Trophoblast cell (in vitro differentiated cells and primary cell): ENCODE data around the gene TESK2.

Experiments
- DNase-seq, 2 donors: peaks; one replicate each; pipeline ENCODE4 v3.0.0-alpha.2; 2016
- H2AFZ ChIP-seq: 2 replicates; pipeline ENCODE4 v1.6.1; 2013; ENCODE audit warnings: low read length, moderate library complexity, mild to moderate bottlenecking; ENCODE audit not compliant: insufficient read depth, poor library complexity
- H2AK5ac ChIP-seq: 2 replicates; pipeline ENCODE4 v1.6.1; 2013; ENCODE audit warnings: mild to moderate bottlenecking, low read length
- H2BK120ac ChIP-seq: 2 replicates; pipeline ENCODE4 v1.6.1; 2013; ENCODE audit warnings: low read length, mild to moderate bottlenecking, moderate library complexity; ENCODE audit not compliant: insufficient read depth, poor library complexity
- H2BK12ac ChIP-seq: 2 replicates; pipeline ENCODE4 v1.6.1; 2013; ENCODE audit warnings: mild to moderate bottlenecking, low read length, moderate library complexity
- H2BK5ac ChIP-seq: 2 replicates; pipeline ENCODE4 v1.6.1; 2013; ENCODE audit warnings: low read length, low read depth, moderate library complexity, mild to moderate bottlenecking; ENCODE audit not compliant: poor library complexity
- H3K14ac ChIP-seq: 2 replicates; pipeline ENCODE4 v1.6.1; 2013; ENCODE audit warnings: mild to moderate bottlenecking, low read length
- H3K18ac ChIP-seq: 2 replicates; pipeline ENCODE4 v1.6.1; 2013; ENCODE audit warnings: mild to moderate bottlenecking, low read length
- H3K23ac ChIP-seq: 2 replicates; pipeline ENCODE4 v1.6.1; 2013; ENCODE audit warnings: low read length
- H3K27ac ChIP-seq: 2 replicates; pipeline ENCODE4 v1.5.1; 2013; ENCODE audit warnings: low read depth, mild to moderate bottlenecking, inconsistent platforms, low read length, moderate library complexity
- H3K27me3 ChIP-seq: 2 replicates; pipeline ENCODE4 v1.6.1; 2013; ENCODE audit warnings: inconsistent platforms, mild to moderate bottlenecking, low read length, moderate library complexity; ENCODE audit not compliant: insufficient read depth
- H3K36me3 ChIP-seq, 2 experiments: 1 replicate in 1 of 2; 2 replicates in 1 of 2; pipeline ENCODE4 v1.6.1; 2013; ENCODE audit warnings: low read length in 2 of 2, mild to moderate bottlenecking in 2 of 2, moderate library complexity in 1 of 2; ENCODE audit not compliant: insufficient read depth in 2 of 2, control insufficient read depth in 1 of 2
- H3K4ac ChIP-seq: 2 replicates; pipeline ENCODE4 v1.6.1; 2013; ENCODE audit warnings: low read depth, mild to moderate bottlenecking, low read length, moderate library complexity
- H3K4me1 ChIP-seq, 2 experiments: 1 replicate in 1 of 2; 2 replicates in 1 of 2; pipeline ENCODE4 v1.6.1; 2013; ENCODE audit warnings: low read length in 2 of 2, mild to moderate bottlenecking in 2 of 2, moderate library complexity in 1 of 2; ENCODE audit not compliant: insufficient read depth in 2 of 2, control insufficient read depth in 1 of 2
- H3K4me2 ChIP-seq: 2 replicates; pipeline ENCODE4 v1.6.1; 2013; ENCODE audit warnings: inconsistent platforms, mild to moderate bottlenecking, low read length, moderate library complexity
- H3K4me3 ChIP-seq: 2 replicates; pipeline ENCODE4 v1.5.1; 2013; ENCODE audit warnings: mild to moderate bottlenecking, low read depth, low read length, inconsistent platforms
- H3K79me1 ChIP-seq: one replicate; pipeline ENCODE4 v1.6.1; 2013; ENCODE audit warnings: low read length
- H3K79me2 ChIP-seq: 2 replicates; pipeline ENCODE4 v1.6.1; 2013; ENCODE audit warnings: low read length, mild to moderate bottlenecking; ENCODE audit not compliant: control insufficient read depth, insufficient read depth, poor library complexity
- H3K9ac ChIP-seq: 2 replicates; pipeline ENCODE4 v1.6.1; 2013; ENCODE audit warnings: mild to moderate bottlenecking, low read length
- H3K9me3 ChIP-seq: 2 replicates; pipeline ENCODE4 v1.6.1; 2013; ENCODE audit warnings: low read depth, mild to moderate bottlenecking, control low read depth, inconsistent platforms, low read length; ENCODE audit not compliant: insufficient read depth
- H4K12ac ChIP-seq: 2 replicates; pipeline ENCODE4 v1.6.1; 2013; ENCODE audit warnings: low read depth, mild to moderate bottlenecking, low read length, moderate library complexity
- H4K8ac ChIP-seq: 2 replicates; pipeline ENCODE4 v1.6.1; 2013; ENCODE audit warnings: low read depth, mild to moderate bottlenecking, low read length, moderate library complexity
- H4K91ac ChIP-seq: one replicate; pipeline ENCODE4 v1.6.1; 2013; ENCODE audit warnings: low read depth, mild to moderate bottlenecking, low read length, moderate library complexity
- WGBS: extraction: QIAGEN DNeasy Blood & Tissue Kit; methylation state at CpG from one replicate; pipeline ENCODE4 v1.1.7; 2013; ENCODE audit warnings: missing lambda C conversion rate; ENCODE audit not compliant: insufficient read length, insufficient coverage; ENCODE audit errors: extremely low coverage; 5-methylcytosine and 5-hydroxymethylcytosine counted together

TESK2 gene

DNA sequence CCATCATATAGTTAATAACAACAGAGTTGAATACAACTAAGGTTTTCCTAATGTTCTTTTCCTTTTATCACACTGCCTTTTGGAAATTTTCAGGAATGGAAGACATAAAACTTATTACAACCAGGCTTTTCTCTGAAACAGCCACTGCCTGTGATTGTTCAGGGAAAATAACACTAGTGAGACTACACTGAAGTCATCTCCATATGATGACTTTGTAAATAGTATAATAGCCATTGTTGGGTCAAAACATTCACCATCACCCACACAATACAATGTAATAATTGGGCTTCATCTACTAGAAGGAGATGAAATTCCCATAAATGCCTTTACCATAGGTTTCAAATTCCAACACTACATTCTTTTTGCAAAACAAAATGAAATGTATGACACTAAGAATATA, 5.0 kb downstream of the TESK2 start:
- Histone ChIP-seq H3K4me1 (no peaks in the 10 kb centered on the region), H3K4me3 (no peak overlapping the region), H3K4ac (no peak overlapping the region), H3K79me2 (peaks cover 4% of the 10 kb centered on the region), H3K14ac (no peak overlapping the region), H2BK12ac (no peak overlapping the region), H4K12ac (no peak overlapping the region), H3K27me3 (no peaks in the 10 kb centered on the region), H3K18ac (no peak overlapping the region), H2AK5ac (no peak overlapping the region), H3K23ac (no peak overlapping the region), H3K4me2 (no peak overlapping the region), H2BK120ac (no peak overlapping the region), H3K79me1 (peaks cover 4% of the 10 kb centered on the region), H2AFZ (no peak overlapping the region), H4K91ac (no peak overlapping the region), H4K8ac (no peak overlapping the region), H2BK5ac (no peak overlapping the region), H3K9me3 (no peaks in the 10 kb centered on the region), H3K27ac (no peak overlapping the region), H3K36me3 (no peaks in the 10 kb centered on the region), H3K9ac (no peak overlapping the region)
- DNase-seq, result no peak

DNA sequence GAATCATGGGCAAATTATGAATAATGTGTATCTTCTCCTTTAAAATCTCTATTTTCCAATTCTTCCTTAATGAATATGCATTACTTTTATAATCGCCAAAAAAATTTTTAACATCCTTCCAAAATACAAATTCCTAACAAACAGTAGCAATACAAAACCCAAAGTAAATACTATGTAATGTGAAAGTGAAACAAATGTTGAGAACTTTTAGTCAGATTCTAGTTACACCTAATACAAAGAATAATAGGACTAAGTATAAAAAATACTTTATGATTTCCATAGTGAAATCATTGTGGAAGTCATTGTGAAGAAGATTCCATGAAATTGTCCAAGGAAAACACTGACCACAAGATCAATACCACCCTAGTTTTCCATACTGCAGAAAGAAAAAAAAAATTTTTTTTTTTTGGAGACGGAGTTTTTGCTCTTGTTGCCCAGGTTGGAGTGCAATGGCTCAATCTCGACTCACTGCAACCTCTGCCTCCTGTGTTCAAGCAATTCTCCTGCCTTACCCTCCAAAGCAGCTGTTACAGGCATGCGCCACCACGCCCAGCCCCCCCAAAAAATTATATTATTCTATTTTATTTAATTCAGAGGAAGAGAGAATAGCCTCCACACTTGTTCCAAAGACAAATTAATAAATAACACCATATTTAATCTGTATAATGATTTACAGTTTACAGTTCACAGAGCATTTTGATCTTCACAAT, 11.8 kb downstream of the TESK2 start:
- no peak overlapping the region for H3K23ac ChIP-seq
- H3K27me3 ChIP-seq, result no peaks in the 10 kb centered on the region
- no peak overlapping the region for H3K4me2 ChIP-seq
- H3K4me1 ChIP-seq, result no peaks in the 10 kb centered on the region
- no peak overlapping the region for H2AK5ac ChIP-seq
- H4K8ac ChIP-seq, result no peak overlapping the region
- H2BK5ac ChIP-seq, result no peak overlapping the region
- H2AFZ ChIP-seq, result no peak overlapping the region
- no peaks in the 10 kb centered on the region for H3K36me3 ChIP-seq
- no peak overlapping the region for H3K14ac ChIP-seq
- H3K18ac ChIP-seq, result no peak overlapping the region
- H3K9ac ChIP-seq, result no peak overlapping the region
- no peaks in the 10 kb centered on the region for H3K79me2 ChIP-seq
- no peak overlapping the region for H2BK12ac ChIP-seq
- 100% methylated on average over 1 of the region's 5 CpGs for WGBS
- H3K79me1 ChIP-seq, result no peaks in the 10 kb centered on the region
- H2BK120ac ChIP-seq, result no peak overlapping the region
- H3K27ac ChIP-seq, result no peak overlapping the region
- H3K4ac ChIP-seq, result no peak overlapping the region
- H3K9me3 ChIP-seq, result no peaks in the 10 kb centered on the region
- H4K91ac ChIP-seq, result no peak overlapping the region
- no peak overlapping the region for H4K12ac ChIP-seq
- H3K4me3 ChIP-seq, result no peak overlapping the region
- DNase-seq, result no peak

DNA sequence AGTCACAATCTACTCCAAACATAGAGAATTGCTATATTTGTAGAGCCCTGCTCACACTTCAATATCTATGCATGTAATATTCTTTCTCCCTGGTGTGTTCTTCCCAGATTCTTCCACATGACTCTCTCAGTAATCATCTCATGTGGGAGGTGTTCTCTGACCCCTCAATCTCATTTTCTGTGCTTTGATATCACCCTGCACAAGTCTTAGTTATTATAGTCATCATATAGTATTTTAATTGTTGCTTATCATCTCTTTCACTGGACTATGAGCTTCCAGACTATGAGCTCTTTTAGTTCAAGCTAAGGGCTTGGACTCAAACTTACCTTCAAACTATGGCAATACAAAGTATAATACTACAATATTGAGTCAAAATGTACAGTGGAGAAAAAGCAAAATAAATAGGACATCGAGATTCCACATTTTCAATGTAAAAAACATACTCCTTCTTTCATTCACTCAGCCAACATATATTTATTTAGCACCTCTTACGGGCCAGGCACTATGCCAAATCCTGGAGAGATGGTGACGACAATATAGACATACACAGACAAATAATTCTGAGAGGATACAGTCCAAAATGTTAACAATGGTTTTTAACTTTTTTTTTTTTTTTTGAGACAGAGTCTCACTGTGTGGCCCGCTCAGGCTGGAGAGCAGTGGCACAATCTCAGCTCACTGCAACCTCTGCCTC, 12.7 kb downstream of the TESK2 start:
- Histone ChIP-seq H3K4me1 (no peaks in the 10 kb centered on the region), H3K4me2 (no peak overlapping the region), H3K27me3 (no peaks in the 10 kb centered on the region), H2BK12ac (no peak overlapping the region), H2AFZ (no peak overlapping the region), H2BK120ac (no peak overlapping the region), H3K36me3 (no peaks in the 10 kb centered on the region), H2BK5ac (no peak overlapping the region), H4K8ac (no peak overlapping the region), H3K79me2 (no peaks in the 10 kb centered on the region), H4K91ac (no peak overlapping the region), H3K4ac (no peak overlapping the region), H4K12ac (no peak overlapping the region), H3K27ac (no peak overlapping the region), H2AK5ac (no peak overlapping the region), H3K18ac (no peak overlapping the region), H3K9me3 (no peaks in the 10 kb centered on the region), H3K79me1 (no peaks in the 10 kb centered on the region), H3K4me3 (no peak overlapping the region), H3K9ac (no peak overlapping the region), H3K14ac (no peak overlapping the region), H3K23ac (no peak overlapping the region)
- no CpG with 5 or more reads among the region's 4 CpGs for WGBS
- no peak for DNase-seq

DNA sequence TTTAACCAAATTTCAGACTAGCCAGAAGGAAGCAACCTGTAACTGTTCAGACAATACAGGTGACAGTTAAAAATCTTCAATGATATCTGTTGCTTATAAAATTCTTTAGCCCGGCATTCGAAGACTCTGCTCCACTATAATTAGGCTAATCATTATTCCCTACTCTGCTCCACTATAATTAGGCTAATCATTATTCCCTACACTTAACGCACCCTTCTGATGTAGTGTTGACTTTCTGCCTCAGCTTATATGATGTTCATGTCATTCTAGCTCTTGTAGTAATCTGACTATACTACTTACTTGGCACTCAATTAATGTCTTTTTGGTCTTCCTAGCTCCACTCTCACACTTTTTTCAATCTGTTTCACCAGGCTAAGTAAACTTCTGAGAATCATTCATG, 13.3 kb downstream of the TESK2 start:
- no CpG with 5 or more reads among the region's 3 CpGs for WGBS
- no peak overlapping the region for H2BK120ac ChIP-seq
- no peak overlapping the region for H2AK5ac ChIP-seq
- no peaks in the 10 kb centered on the region for H3K9me3 ChIP-seq
- H2AFZ ChIP-seq, result no peak overlapping the region
- H3K27me3 ChIP-seq, result no peaks in the 10 kb centered on the region
- H3K23ac ChIP-seq, result no peak overlapping the region
- H3K79me2 ChIP-seq, result no peaks in the 10 kb centered on the region
- no peak overlapping the region for H3K18ac ChIP-seq
- H3K4me1 ChIP-seq, result no peaks in the 10 kb centered on the region
- DNase-seq, result no peak
- no peak overlapping the region for H2BK12ac ChIP-seq
- no peak overlapping the region for H3K27ac ChIP-seq
- H3K9ac ChIP-seq, result no peak overlapping the region
- H4K12ac ChIP-seq, result no peak overlapping the region
- no peak overlapping the region for H3K4me3 ChIP-seq
- no peak overlapping the region for H4K91ac ChIP-seq
- no peak overlapping the region for H4K8ac ChIP-seq
- H3K4me2 ChIP-seq, result no peak overlapping the region
- H2BK5ac ChIP-seq, result no peak overlapping the region
- no peak overlapping the region for H3K14ac ChIP-seq
- H3K4ac ChIP-seq, result no peak overlapping the region
- no peaks in the 10 kb centered on the region for H3K36me3 ChIP-seq
- no peaks in the 10 kb centered on the region for H3K79me1 ChIP-seq
